Measurements from ENCODE around the gene COMT. TPM values are rescaled to one million over a fixed set of nuclear protein-coding genes. Genes with fewer than 3 reads are reported as not detected.

Gene COMT
- total and polyA plus RNA-seq, 9 of the 15 experiments (the other 6 are each of a cell fraction or from before 2014, with no cell fraction given), result 12.5 to 351 (median 155) TPM

DNA sequence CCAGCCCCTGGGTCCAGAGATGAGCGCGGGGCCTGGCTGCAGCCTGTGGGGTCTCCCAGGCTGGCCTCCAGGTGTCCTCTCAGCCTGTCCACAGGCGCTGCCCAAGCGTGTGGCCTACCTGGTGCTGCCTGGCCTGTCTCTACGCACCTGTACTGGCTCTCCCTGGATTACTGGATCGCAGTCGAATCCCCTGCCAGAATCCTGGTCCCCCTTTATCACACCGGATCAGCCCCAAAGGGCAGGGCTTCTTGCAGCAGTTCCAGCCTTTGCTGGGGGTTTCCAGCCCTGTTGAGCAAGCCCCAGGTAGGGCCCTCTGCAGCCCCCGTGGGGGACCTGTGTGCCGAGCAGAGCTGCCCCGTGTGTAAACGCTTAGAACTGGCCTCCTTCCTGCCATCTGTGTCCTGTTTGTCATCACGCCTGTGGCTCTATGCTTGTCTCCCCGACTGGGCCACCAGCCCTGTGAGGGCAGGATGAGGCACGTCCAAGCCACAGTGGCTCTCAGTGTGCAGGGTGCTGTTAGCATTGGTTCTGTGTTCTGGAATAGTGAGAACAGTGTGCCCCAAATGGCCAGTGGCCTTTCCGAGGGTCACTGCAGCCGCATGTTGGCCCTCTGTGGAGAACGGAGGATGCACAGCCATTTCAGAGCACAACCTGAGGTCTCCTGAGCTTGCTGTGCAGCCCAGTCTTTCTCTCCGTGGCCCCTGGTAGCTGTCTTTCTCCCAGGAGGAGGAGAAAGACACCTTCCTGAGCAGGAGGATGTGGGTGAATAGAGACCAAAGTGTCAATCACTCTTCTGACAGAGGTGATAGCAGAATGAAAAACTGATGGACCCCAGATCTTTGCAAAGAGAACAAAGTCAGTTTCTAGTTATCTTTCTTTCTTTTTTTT lies 13.9 kb downstream of the COMT start:
- FAIRE-seq (no peak), ATAC-seq (no peak), DNase-seq (ENCODE audit: extremely low read depth in 1 of 4, low spot score in 3 of 4) (no peak)
- no TSS peak for BruUV-seq (replicated peaks)
- intact Hi-C loops (cut with micrococcal nuclease) (no loop called here), in situ Hi-C loops (cut with MboI) (no loop called here)
- H3K27me3 ChIP-seq (ENCODE audit: control insufficient read depth in 2 of 2, insufficient read depth in 2 of 2, low read length in 2 of 2), result no peaks in the 10 kb centered on the region
- 75% methylated on average over 19 of the region's 19 CpGs for WGBS (ENCODE audit: insufficient coverage, low coverage, missing lambda C conversion rate)
- peaks cover 17% of the 10 kb centered on the region; the same call in 2 of the 3 replicates for H3K79me2 ChIP-seq (ENCODE audit: control insufficient read depth, insufficient read depth, low read length)
- peaks cover 28% of the 10 kb centered on the region for H4K20me1 ChIP-seq (replicated peaks; ENCODE audit: control insufficient read depth, insufficient read depth, low read length)
- no peak overlapping the region for H3K4me3 ChIP-seq
- peaks cover 9% of the 10 kb centered on the region for H3K9me1 ChIP-seq (ENCODE audit: control insufficient read depth, insufficient read depth, low read length)
- H2AFZ ChIP-seq (ENCODE audit: low read depth, low read length), result no peak overlapping the region
- no peaks in the 10 kb centered on the region for H3K9me3 ChIP-seq (replicated peaks; ENCODE audit: control insufficient read depth, insufficient read depth, low read depth, low read length)
- H3K4me1 ChIP-seq (replicated peaks in 1 of 2; ENCODE audit: control insufficient read depth in 2 of 2, insufficient read depth in 2 of 2, low read length in 2 of 2), result peaks cover 18 to 56% of the 10 kb centered on the region in 2 experiments
- ChIA-PET POLR2A (interaction anchor here (0.6 to 2.0 kb wide), 11 partner anchors 8 to 1618 kb away, joined by 3 to 11 read pairs (median 4); partner anchors contain the start of gene UFD1), CTCF (ENCODE audit: low intra/inter-chr PET ratio) (interaction anchor here (0.6 kb wide), 1 partner anchor 80 kb away, joined by 5 read pairs; no protein-coding TSS in a partner anchor)
- peak overlapping the region in 1 of 2 experiments; percentile 68; a peak in 2 of 4 replicates for H3K9ac ChIP-seq (ENCODE audit: insufficient read depth in 1 of 2, low read depth in 2 of 2, low read length in 2 of 2)
- no peak overlapping the region for H3K27ac ChIP-seq (ENCODE audit: extremely low read depth, low read depth, low read length)
- H3K36me3 ChIP-seq (ENCODE audit: control insufficient read depth, insufficient read depth, low read length), result peaks cover 20% of the 10 kb centered on the region; the same call in 2 of the 3 replicates
- no peak overlapping the region for H3K4me2 ChIP-seq (ENCODE audit: insufficient read depth, low read length)
- TF ChIP-seq CEBPB (tag; IDR thresholded peaks at IDR 0.05), result no peak
- no peak for TF ChIP-seq ZNF140 (CRISPR knock-in tag; IDR thresholded peaks at IDR 0.05)
- TF ChIP-seq ZNF143 (CRISPR knock-in tag; IDR thresholded peaks at IDR 0.05), result no peak
- TF ChIP-seq, protein P1, sequence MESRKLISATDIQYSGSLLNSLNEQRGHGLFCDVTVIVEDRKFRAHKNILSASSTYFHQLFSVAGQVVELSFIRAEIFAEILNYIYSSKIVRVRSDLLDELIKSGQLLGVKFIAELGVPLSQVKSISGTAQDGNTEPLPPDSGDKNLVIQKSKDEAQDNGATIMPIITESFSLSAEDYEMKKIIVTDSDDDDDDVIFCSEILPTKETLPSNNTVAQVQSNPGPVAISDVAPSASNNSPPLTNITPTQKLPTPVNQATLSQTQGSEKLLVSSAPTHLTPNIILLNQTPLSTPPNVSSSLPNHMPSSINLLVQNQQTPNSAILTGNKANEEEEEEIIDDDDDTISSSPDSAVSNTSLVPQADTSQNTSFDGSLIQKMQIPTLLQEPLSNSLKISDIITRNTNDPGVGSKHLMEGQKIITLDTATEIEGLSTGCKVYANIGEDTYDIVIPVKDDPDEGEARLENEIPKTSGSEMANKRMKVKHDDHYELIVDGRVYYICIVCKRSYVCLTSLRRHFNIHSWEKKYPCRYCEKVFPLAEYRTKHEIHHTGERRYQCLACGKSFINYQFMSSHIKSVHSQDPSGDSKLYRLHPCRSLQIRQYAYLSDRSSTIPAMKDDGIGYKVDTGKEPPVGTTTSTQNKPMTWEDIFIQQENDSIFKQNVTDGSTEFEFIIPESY (CRISPR knock-in tag; IDR thresholded peaks at IDR 0.05), result no peak
- no peak for TF ChIP-seq E2F3 (CRISPR knock-in tag; IDR thresholded peaks at IDR 0.05)
- TF ChIP-seq ZNF57 (CRISPR knock-in tag; IDR thresholded peaks at IDR 0.05), result no peak
- no peak for TF ChIP-seq SP1 (CRISPR knock-in tag; IDR thresholded peaks at IDR 0.05)
- TF ChIP-seq ZNF518B (CRISPR knock-in tag; IDR thresholded peaks at IDR 0.05), result no peak
- no peak for TF ChIP-seq ESRRA (IDR thresholded peaks at IDR 0.05; ENCODE audit: borderline replicate concordance, low read depth)
- no peak for TF ChIP-seq NKRF (IDR thresholded peaks at IDR 0.05; ENCODE audit: borderline replicate concordance)
- TF ChIP-seq SMARCA4 (IDR thresholded peaks at IDR 0.05), result no peak
- TF ChIP-seq, protein P2, sequence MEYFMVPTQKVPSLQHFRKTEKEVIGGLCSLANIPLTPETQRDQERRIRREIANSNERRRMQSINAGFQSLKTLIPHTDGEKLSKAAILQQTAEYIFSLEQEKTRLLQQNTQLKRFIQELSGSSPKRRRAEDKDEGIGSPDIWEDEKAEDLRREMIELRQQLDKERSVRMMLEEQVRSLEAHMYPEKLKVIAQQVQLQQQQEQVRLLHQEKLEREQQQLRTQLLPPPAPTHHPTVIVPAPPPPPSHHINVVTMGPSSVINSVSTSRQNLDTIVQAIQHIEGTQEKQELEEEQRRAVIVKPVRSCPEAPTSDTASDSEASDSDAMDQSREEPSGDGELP (CRISPR knock-in tag; IDR thresholded peaks at IDR 0.05; ENCODE audit: borderline replicate concordance), result no peak
